Smooth muscle cell (in vitro differentiated cells): ENCODE measurements around the gene IQSEC3. TPM values are rescaled to one million over a fixed set of nuclear protein-coding genes. Genes with fewer than 3 reads are reported as not detected.
"Not testable (repeated sequence)": the region's sequence is repeated elsewhere in the genome, so short reads cannot be mapped to it uniquely, and the experiment has no call there.

Experiments
- DNase-seq: peaks from one replicate; lab custom pipeline; 2025; ENCODE audit not compliant: unreplicated experiment; lab: John Stamatoyannopoulos, UW
- H2AFZ ChIP-seq: fragments of 200-600 bp; sonication (generic); 2 replicates; pipeline ENCODE4 v1.6.0; 2016; ENCODE audit warnings: antibody characterized with exemption, low read depth, mild to moderate bottlenecking
- H3F3A ChIP-seq: fragments of 200-600 bp; sonication (generic); 2 replicates; pipeline ENCODE4 v1.6.0; 2017; ENCODE audit warnings: antibody characterized with exemption, low read depth
- H3K27ac ChIP-seq: fragments of 200-600 bp; sonication (generic); 2 replicates; pipeline ENCODE4 v1.5.1; 2016; ENCODE audit warnings: low read depth, mild to moderate bottlenecking
- H3K27me3 ChIP-seq: fragments of 200-600 bp; sonication (generic); 2 replicates; pipeline ENCODE4 v1.6.1; 2016; ENCODE audit warnings: low read depth, mild to moderate bottlenecking
- H3K36me3 ChIP-seq: fragments of 200-600 bp; sonication (generic); 2 replicates; pipeline ENCODE4 v1.5.1; 2016; ENCODE audit warnings: low read depth
- H3K4me1 ChIP-seq: fragments of 200-600 bp; sonication (generic); 2 replicates; pipeline ENCODE4 v1.5.1; 2016; ENCODE audit warnings: low read depth
- H3K4me2 ChIP-seq: fragments of 200-600 bp; sonication (generic); 2 replicates; pipeline ENCODE4 v1.6.0; 2016; ENCODE audit warnings: mild to moderate bottlenecking
- H3K4me3 ChIP-seq: fragments of 200-600 bp; sonication (generic); 2 replicates; pipeline ENCODE4 v1.5.1; 2016; ENCODE audit warnings: mild to moderate bottlenecking
- H3K79me2 ChIP-seq: fragments of 200-600 bp; sonication (generic); 2 replicates; pipeline ENCODE4 v1.6.0; 2016; ENCODE audit warnings: low read depth, mild to moderate bottlenecking
- H3K9ac ChIP-seq: fragments of 200-600 bp; sonication (generic); 2 replicates; pipeline ENCODE4 v1.6.0; 2016; ENCODE audit warnings: low read depth
- H3K9me3 ChIP-seq: fragments of 200-600 bp; sonication (generic); replicated peaks from 2 replicates; pipeline ENCODE4 v1.5.1; 2016; ENCODE audit warnings: low read depth
- H4K20me1 ChIP-seq: fragments of 200-600 bp; sonication (generic); 2 replicates; pipeline ENCODE4 v1.6.0; 2016; ENCODE audit warnings: low read depth
- WGBS: methylation state at CpG from one replicate; pipeline ENCODE4 v1.1.7; 2016; ENCODE audit warnings: low lambda C conversion rate; 5-methylcytosine and 5-hydroxymethylcytosine counted together
- polyA plus RNA-seq: library from polyadenylated mRNA; unstranded; fragments of >200 nt; fragmentation: Nextera tagmentation; extraction: Ambion mirVana; gene quantifications from 2 replicates; pipeline ENCODE4 v1.2.1, GENCODE V29; 2016
- total RNA-seq: library from RNA; depleted of rRNA; stranded (reverse); fragments of >200 nt; gene quantifications from 2 replicates; pipeline ENCODE4 v1.2.3, GENCODE V29; 2014
- TF ChIP-seq, protein P1 (sequence below): fragments of 200-600 bp; sonication (generic); IDR thresholded peaks from 2 replicates; pipeline ENCODE4 v1.5.1; 2017; ENCODE audit warnings: borderline replicate concordance, mild to moderate bottlenecking, antibody characterized with exemption; ENCODE audit not compliant: insufficient read depth, poor library complexity, severe bottlenecking

The IQSEC3 gene
- total and polyA plus RNA-seq, 2 experiments from 2014 or later: 0.72 to 2.4 TPM

DNA sequence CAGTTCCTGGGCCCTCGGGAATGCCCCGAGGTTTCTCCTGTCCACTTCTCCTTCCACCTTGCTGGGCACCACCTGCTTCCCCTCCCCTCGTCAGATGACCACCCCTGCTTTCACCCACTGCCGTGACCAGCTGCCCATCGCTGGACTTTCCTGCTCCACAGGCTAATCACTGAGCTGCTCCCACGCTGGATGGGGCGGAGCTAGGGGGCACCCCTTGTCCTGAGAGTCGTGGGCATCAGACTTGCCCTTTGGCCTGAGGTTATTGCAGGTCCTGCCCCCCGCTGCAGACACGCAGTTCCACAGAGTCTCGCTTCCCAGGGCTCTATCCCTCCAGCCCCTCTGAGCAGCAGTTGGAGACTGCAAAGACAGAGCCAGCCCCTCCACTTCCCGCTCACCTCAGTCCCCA is 147.0 kb downstream of the IQSEC3 start:
- Histone ChIP-seq H3K9me3 (no peaks in the 10 kb centered on the region), H3K79me2 (no peaks in the 10 kb centered on the region), H3F3A (no peaks in the 10 kb centered on the region), H4K20me1 (no peaks in the 10 kb centered on the region), H3K27me3 (peaks cover 16% of the 10 kb centered on the region), H3K4me1 (peaks cover 5% of the 10 kb centered on the region), H3K27ac (no peak overlapping the region), H3K4me2 (no peak overlapping the region), H3K36me3 (no peaks in the 10 kb centered on the region), H3K4me3 (no peak overlapping the region), H2AFZ (no peak overlapping the region), H3K9ac (no peak overlapping the region)
- WGBS: 79% methylated on average over 12 of the region's 12 CpGs
- TF ChIP-seq, protein P1, sequence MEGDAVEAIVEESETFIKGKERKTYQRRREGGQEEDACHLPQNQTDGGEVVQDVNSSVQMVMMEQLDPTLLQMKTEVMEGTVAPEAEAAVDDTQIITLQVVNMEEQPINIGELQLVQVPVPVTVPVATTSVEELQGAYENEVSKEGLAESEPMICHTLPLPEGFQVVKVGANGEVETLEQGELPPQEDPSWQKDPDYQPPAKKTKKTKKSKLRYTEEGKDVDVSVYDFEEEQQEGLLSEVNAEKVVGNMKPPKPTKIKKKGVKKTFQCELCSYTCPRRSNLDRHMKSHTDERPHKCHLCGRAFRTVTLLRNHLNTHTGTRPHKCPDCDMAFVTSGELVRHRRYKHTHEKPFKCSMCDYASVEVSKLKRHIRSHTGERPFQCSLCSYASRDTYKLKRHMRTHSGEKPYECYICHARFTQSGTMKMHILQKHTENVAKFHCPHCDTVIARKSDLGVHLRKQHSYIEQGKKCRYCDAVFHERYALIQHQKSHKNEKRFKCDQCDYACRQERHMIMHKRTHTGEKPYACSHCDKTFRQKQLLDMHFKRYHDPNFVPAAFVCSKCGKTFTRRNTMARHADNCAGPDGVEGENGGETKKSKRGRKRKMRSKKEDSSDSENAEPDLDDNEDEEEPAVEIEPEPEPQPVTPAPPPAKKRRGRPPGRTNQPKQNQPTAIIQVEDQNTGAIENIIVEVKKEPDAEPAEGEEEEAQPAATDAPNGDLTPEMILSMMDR: no peak
- DNase-seq: no peak

DNA sequence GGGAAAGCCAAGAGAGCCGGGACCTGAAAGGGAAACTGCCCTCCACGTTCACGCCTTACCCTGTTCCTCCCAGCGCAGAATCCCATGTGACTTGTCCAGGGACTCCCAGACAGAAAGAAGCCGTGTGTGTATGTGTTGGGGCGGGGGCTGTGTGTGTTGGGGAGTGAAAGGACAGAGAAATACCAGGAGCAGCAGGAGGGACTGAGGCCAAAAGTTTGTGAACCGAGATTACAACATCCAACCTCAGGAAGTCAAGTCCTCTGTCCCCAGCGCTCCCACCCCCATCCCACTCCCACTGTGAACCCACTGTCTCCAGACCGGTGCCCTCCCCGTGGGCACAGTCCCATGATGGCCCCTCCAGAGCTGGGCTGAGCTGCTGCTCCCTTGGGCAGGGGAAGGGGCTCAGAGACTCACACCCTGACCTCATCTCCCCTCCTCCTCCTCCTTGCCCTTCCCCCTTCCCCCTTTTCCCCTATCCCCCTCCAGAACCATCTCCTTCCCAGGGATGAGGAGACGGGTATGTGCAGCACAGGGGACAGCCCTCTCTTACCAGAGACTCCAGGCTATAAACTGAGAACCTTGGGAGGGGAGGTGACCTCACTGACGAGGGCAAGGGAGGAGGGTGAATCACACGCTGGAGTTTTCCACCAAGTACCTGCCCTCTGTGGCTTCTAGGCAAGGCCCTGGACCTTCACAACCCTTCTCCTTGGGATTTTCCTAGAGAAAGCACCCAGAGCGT is 147.6 kb downstream of the IQSEC3 start, which contains the start of gene SLC6A12:
SLC6A12 (minus strand) TSS at position 155 of the 739 bp plus-strand sequence. CDS start 4,171 bp downstream, outside the sequence.
- Histone ChIP-seq H3K4me2 (no peak within 1 kb of the TSS), H3K4me1 (peaks cover 5% of the 10 kb centered on the region), H3K4me3 (no peak within 1 kb of the TSS), H3F3A (no peaks in the 10 kb centered on the region), H3K9ac (no peak within 1 kb of the TSS), H3K36me3 (no peaks in the 10 kb centered on the region), H3K9me3 (no peaks in the 10 kb centered on the region), H3K27ac (no peak within 1 kb of the TSS), H3K79me2 (no peaks in the 10 kb centered on the region), H3K27me3 (peaks cover 16% of the 10 kb centered on the region), H2AFZ (no peak within 1 kb of the TSS), H4K20me1 (no peaks in the 10 kb centered on the region)
- WGBS: 55% methylated on average over 13 of the region's 14 CpGs
- TF ChIP-seq, protein P1: no peak
- DNase-seq: no peak

- no peaks in the 10 kb centered on the region for H3K36me3 ChIP-seq
- H3K4me2 ChIP-seq: no peak overlapping the region
- 93% methylated on average over 6 of the region's 6 CpGs for WGBS
- no peak overlapping the region for H3K4me3 ChIP-seq
- peaks cover 16% of the 10 kb centered on the region for H3K27me3 ChIP-seq
- no peak overlapping the region for H2AFZ ChIP-seq
- no peak for DNase-seq
- no peak overlapping the region for H3K27ac ChIP-seq
- no peaks in the 10 kb centered on the region for H4K20me1 ChIP-seq
- H3F3A ChIP-seq: no peaks in the 10 kb centered on the region
- H3K4me1 ChIP-seq: peaks cover 5% of the 10 kb centered on the region
- no peak overlapping the region for H3K9ac ChIP-seq
- TF ChIP-seq, protein P1: no peak
- no peaks in the 10 kb centered on the region for H3K9me3 ChIP-seq
- H3K79me2 ChIP-seq: no peaks in the 10 kb centered on the region
These were observed 148.5 kb downstream of the IQSEC3 start for GRCh38 chr12:215116-215515.

DNA sequence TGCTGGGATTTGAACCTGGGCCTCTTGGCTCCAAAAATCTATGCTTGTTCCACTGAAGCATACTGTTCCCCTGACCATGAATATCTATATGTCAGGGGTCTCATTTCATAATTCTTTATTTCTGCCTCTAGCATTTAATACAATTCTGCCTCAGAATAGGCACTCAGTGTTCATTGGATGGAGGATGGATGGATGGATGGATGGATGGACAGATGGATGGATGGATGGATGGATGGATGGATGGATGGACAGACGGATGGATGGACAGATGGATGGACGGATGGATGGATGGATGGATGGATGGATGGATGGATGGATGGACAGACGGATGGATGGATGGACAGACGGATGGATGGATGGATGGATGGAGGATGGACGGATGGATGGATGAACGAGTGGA is 150.5 kb downstream of the IQSEC3 start:
- WGBS: 70% methylated on average over 6 of the region's 6 CpGs

More for the DNA sequence above, 150.5 kb downstream of the IQSEC3 start:
- H3K9me3 ChIP-seq, H3K27ac ChIP-seq, H4K20me1 ChIP-seq, H3K36me3 ChIP-seq, H3K9ac ChIP-seq, H3K79me2 ChIP-seq, H3K4me3 ChIP-seq, H3K4me2 ChIP-seq, H3K4me1 ChIP-seq, H3K27me3 ChIP-seq, H3F3A ChIP-seq, DNase-seq, H2AFZ ChIP-seq: not testable (repeated sequence)
